Stimulated activated CD8-positive, alpha-beta memory T cell treated with anti-CD3 and anti-CD28 coated beads, Interleukin-7, amount 100 ng/mL, for 4 hours (primary cell): ENCODE measurements around the gene HOXB5.

Source experiments
- DNase-seq, 2 donors: peaks; one replicate each; pipeline ENCODE4 v3.0.0-alpha.2; 2020; ENCODE audit warnings: low read depth in 2 of 2

Gene HOXB5

DNA sequence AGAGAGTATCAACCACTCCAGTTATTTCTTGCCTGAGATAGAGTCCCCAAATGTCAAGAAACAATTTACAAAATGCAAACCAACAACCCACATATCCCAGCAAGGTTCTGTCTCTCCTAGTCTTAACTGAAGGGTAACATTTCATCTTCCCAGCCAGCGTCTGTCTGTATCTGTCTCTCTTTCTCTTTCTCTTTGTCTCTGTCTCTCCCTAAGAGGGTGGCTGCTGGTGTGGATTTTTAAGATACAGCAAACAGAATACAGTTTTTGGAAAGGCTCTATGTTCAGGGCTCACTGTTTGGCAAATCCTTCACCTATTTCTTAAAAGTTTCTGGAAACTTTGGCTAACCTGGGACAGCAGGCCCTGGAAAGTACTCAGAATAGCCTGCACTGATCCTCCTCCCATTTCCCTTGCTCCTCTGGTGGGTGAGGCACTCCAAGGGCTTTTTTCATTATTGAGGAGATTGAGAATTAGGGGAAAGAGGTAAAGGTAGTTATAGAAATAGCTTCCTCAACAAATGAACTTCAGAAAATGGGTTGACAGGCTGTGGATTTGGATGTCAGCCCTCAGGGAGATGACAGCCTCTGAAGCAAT lies 21.7 kb downstream of the HOXB5 start:
- DNase-seq: no peak

DNA sequence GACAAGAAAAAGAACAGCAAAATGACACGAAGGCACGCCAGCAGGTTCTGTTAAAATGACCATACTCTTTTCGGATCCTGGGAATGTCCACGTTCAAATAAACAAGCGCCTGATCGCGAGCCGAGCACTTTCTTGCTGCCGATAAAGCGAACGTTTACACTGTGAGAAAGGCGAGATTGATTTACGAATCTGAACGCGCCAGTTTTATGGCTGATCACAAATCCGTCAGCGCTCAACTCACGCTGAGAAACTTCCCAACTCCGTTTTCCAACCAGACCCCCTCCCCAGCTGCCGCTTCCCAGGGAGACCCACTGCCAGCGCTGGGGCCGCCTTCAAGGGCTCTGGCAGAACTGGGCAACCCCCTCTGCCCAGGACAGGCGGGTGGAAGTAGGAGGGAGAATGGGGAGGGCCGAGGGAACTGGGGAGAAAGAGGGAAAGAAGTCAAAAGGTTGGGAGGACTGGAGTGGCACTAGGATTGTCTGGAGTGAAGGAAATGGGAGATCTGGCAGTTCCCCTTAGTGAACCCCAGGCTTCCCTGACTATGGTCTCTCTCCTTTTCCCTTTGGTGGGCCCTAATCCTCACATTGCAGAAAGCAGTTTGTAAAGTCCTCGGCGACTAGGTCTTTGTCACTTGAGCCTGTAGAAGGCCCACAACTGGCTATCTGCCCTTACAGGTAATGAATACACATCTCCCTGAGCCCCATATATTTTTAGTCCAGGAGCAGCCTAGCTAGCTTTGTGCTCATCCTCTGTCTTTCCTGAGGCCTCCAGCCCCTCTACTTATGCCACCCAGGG lies 22.4 kb downstream of the HOXB5 start:
- no peak for DNase-seq

DNA sequence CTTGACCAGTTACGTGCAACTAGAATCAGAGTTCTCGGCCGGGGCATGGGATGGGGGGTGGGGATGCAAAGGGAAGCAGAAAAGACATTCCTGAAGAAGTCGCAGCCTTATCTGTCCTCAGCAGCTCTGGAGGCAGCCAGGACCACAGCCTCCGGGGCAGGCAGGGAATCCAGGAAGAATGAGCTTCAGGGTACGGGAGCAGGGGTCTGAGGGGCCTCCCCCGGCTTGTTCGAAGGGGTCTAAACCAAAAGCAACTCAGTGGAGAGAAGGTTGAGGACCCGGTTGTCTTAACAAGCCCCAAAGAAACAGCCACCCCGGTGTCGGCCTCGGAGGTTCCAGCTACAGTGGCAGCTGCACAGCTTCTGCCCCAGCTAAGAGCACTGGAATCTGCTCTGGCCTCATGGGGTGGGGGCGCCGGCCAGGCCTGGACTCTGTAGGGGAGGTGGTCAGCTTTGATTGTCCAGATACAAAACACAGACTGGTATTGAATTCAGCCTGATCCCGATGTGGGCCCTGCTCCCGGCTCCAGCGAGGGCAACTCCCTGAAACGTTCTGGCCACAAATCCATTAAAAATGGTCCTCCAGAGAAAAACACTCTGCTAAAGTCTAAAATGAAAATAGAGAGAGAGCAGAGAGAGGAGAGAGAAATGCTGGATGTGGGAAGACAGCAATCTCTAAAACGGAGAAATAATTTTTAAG lies 23.1 kb downstream of the HOXB5 start:
- DNase-seq: no peak

DNA sequence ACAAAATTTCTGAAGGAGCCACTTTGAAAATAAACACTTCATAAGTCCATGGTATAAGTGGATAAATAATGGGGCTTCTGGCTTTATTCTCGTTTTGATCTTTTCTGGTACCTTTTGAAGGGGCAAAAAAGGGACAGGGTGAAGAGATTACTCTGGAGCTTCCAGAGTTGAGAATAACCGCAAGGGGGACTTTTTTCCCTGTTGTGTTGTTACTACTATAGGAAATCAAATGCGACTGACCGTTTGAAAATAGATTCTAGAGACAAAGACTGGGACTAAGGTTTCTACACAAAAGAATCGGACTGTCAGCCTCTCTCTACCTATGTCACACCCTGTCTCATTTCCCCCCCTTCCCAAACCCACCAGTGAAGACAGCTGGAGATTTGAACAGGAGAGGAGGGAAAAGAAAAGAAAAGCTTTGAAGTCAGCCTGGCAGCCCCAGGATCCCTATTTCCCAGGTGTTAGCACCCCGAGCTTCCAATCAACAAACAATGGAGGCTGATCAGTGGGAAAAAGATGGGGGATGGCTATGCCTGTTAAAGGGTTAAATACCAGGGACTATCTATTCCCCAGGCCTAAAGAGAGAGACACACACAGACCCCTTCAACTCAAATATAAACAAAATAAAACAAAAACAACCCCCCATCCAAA lies 23.8 kb downstream of the HOXB5 start:
- no peak for DNase-seq

DNA sequence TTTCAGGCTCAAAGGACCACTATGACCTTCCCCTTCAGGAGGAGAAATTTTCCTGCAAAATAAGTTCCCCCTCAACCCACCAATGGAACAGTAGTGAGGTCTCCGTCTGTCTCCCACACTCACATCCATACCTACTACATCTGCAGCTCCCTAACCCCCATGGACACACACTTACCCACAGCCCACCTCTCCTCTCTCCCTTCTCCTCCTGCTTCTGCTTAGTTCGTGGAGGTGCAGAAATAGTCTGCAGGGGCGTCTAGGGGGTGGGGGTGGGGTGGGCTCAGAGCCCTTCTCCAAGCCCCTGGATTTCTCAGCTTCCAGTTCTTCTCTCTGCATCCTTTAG lies 24.4 kb downstream of the HOXB5 start:
- DNase-seq: no peak

DNA sequence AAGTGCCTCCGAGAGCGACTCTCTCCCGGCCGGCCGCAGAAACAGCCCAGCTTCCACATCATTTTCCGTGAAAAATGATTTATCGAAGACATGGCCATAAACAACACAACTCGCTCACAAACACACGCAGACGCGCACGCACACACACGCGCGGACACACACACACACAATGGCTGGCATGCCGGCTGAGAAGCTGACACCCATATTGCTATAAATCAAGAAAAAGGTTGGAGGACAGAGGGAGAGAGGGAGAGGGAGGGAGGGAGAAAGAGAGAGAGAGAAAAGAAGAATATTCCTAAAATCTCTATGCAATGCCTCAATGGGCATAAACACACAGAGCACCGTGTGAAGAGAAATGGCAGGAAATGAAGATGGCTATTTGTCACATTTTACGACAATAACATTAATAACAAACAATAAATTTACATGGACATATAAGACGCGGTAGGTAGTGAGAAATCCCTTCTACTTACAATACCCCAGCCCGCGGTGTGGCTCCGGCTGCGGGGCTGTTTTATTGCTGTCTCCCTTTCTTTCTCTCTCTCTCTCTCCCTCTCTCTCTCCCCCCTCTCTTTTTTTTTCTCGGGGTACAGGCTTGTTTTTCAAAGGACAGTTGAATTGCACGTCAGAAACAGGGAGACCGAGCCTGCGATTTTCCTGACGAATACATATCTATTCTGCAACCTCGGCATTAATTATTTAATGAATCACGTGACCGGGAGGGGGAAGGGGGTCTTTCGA lies 24.9 kb downstream of the HOXB5 start:
- DNase-seq: no peak

DNA sequence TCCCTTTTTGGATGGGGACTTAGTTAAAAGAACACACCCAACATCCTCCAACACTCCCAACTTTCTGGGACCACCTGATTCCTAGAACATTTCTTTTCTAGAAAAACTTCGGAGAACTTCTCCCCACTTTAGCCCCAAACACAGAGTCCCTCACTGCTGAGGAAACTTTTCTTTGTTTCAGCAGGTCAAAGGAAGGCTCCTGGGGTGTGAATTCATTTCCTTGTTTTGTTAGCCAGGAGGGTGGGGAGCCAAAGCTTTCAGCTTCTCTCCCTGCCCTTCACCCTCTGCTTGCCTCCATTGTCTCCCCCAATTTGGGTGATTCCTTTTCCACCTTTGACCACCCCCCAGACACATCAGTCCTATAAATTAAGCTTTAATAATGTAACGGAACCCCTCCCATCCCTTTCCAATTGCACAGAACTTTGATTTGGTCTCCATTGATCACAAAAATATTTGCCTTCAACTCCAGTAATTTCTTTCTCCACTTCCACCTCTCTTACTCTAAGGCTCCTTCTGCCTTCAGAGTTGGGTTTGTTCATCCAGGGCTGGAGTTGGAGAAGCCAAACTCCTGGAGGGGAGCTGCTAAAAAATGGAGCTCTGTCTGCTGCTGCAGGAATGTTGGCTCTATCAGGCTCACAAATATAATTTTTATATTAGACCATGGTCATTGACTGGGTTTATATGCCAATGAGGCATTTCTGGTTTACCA lies 25.8 kb downstream of the HOXB5 start:
- DNase-seq: no peak

DNA sequence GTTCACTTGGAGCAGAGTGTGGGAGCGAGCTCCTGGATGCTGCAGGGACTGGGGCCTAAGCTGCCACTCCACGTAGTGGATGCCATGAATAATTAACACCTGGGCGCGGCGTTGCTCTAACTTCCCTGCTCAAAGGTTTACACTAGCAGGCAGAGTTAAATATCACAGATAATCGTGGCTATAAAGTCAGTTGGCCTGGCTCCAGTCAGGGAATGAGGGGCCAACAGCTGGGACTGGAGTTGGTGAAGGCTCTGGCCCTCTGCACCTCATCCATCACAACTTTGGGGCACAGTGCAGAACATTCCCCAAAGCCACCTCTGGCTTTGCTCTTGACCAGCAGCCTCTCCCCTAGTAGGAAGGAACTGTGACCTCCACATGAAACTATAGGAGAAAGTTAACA lies 26.4 kb downstream of the HOXB5 start:
- no peak for DNase-seq

DNA sequence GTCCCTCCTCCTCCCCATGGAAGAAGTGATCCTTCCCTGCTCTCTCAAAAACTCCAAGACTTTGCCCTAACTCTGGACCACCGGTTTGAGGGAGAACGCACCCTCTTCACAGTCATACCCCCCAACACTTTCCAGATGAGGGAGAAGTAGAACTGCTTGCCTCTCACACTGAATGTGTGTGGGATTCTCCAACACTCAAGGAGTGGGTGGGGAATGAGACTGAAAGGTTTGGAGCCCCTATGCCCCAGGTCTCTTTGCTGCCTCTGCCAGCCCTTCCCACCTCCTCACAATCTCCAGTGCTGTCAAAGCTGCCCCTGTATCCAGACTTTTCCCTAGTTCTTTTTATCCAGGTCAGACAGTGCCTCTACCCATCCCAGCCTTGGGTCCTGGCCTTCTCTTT lies 26.9 kb downstream of the HOXB5 start:
- no peak for DNase-seq

DNA sequence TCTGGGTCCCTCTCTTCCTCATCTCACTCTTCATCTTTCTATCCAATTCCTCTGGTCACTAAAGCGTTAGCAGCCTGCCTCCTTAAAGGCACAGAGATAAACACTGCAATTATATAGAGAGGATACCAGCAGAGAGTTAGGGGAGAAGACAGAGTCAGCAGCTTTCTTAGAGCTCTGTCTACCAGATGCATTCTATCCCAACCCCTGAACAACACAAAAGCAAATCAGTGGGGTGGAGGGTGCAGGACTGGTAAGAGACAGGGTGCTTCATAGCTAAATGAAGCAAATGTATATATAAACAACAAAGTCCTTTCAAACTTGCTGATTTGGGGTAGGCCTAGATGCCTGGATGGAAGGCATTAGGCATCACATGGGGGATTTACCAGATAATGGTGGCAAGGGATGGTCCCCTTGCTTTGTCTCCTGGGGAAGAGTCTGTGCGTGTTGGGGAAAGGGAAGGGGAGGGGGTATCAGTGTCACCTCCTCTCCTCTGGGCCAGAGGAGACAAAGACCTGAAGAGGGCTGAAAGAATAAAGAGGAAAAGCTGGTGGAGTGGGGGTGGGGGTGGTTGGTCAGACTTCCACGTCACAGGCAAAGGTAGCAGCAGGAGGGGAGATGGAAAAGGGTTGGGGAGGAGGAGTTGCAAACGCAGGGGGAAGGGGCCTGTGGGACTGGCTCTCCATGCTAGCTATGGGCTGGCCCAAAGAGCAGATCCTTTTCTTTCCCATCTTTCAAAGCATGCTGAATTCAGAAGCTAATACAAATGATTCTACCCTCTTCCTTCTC lies 27.5 kb downstream of the HOXB5 start:
- DNase-seq: no peak

DNA sequence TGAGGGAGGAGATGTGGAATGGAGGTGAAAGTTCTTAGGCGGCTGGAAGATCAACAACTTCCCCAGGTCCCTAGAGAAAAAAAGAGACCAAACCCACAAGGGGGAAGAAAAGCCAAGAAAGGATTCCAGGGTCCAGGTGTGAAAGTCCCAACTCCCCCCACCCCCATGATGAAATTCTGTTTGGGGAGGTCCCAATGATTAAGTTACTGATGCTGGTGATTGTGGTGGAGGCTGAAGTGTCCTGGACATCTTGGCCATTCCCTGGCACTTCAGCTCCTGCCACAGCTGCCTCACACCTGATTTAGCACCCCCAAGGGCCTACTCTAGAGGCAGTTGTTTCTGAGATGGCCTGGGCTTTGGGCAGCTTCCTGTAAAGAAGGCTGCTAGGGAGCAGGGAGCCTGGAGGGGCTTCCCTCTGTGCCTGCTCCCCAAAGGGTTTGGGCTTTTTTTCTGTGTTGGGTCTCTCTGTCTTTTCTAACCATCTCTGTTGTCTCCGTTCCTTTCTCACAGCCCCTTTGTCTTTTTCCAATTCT lies 28.5 kb downstream of the HOXB5 start:
- no peak for DNase-seq

DNA sequence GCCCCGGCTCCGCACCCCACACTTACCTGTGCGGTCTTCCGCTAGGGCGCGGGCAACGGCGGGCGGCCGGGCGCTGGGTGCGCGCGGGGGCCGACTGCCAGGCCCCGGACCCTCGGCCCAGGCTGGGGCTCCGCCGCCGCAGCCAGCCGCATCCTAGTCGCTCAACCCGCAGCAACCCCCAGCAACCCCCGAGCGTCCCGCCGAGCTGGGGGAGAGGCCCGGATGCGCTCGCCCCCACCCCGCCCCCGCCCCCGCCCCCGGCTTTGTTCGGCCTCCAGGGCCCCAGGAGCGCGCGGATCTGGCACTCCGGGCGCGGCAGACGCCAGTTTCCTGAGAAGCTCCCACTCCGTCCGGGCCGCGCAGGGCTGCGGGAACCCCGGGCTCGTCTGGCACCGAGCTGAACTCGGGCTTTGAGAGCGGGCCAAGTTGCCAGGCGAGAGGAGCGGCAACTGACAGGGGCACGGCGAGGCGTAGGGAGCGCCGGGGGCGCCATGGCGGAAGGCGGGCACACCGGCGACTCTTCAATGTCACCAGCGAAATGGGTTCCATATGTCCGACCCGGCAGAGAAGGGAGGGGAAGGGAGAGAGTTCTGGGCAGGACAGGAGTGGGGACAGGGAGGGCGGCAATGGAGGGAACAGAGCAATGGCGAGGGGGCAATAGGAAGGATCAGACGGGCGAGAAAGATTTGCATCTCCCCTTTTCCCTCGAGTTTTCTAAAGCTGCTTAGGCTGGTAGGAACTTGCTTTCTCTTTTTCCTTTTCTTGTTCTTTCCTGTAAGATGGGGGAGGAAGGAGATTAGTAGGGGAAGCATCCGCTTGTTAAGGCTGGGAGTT lies 29.2 kb downstream of the HOXB5 start:
- DNase-seq: no peak

DNA sequence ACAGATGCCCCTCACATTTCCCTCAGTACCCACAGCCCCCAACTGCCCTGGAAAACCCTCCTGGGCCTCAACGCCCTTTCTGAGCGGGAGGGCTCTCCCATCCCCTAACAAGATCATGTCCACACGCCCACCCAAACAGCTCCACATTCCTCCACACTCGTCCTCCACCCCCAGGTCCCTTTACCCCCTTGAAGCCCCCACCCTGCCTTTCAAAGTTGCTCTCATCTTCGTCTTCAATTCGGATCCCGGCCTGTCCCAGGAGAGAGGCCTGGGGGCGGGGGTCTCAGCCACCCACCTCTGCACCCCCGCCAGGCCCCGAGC lies 29.8 kb downstream of the HOXB5 start:
- DNase-seq: no peak

DNA sequence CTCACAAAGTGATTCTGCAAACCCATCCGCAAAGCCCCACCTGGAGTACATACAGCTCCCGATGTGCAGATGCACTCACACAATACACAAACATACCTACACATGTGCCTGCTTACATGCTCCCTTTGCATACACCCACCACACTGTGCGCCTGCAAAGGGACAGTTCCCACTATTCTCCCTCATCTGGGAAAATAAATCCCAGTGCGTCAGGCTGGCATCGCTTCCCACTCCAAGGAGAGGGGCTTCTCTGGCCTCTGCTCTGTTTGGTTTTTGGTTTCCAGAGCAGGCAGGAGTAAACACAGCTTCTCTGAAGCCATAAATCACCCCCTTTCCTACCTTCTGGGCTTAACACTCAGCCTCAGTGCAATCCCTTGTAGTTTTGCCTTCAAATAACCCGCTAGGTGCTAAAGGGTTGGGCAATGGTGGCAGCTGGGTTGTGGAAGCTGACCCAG lies 30.2 kb downstream of the HOXB5 start:
- DNase-seq: no peak

DNA sequence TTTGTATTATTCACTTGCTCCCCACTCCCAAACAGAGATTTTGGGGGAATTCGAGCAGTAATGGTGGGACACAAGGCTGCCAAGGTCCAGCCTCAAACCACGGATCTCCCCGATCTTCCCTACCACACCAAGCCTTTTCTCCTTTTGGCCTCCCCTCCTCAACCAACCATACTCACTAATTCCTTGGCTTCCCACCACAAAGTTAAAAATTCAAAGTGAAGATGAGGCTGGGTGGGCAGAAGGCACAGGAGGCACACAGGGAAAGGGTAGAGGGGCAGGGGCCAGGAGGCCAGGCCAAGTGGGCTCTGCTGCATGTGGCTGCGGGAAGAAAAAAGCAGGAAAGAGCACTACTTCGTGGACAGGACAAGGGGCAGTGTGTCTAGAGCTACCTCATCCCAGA lies 30.6 kb downstream of the HOXB5 start:
- no peak for DNase-seq

DNA sequence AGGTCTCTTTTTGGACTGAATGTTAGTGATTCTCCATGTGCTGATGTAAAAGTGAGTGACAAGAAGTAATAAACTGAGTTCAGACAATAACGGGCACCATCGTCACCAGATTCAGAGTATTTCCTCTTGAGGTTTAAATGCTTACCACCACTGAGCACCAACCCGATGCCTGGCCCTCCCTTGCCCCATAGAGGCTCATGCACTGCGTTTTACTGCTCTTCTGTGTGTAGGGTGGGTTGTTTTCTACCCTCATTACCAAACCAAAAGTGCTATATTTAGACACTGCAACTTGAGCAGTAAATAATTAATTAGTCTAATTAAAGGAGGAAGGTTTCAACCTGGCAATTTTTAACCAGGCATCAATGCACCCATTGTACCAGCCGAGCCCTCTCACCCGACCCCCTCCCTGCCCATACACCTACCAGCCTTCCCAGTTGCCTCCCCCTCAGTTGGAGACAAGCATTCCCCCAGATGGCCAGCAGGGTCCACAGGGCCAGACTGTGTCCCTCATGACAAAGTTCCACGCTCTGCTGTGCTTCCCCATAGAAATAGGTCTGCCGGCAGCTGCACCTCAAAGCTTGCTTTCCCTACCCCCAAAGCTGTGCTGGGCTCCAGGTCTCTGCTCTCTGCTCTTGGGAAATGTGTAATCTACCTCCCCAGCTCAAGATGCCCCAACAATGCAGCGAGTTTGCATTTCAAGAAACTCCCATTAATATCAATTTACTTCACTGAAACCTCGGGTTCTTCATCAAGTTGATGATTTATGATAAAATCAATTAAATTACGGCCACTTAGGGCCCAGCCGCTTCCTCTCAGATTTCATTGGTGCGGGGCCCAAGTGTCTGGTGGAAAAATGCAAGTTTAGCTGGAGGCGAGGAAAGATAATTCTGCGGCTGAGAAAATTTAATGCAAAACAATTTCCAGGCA lies 31.4 kb downstream of the HOXB5 start:
- DNase-seq: no peak

DNA sequence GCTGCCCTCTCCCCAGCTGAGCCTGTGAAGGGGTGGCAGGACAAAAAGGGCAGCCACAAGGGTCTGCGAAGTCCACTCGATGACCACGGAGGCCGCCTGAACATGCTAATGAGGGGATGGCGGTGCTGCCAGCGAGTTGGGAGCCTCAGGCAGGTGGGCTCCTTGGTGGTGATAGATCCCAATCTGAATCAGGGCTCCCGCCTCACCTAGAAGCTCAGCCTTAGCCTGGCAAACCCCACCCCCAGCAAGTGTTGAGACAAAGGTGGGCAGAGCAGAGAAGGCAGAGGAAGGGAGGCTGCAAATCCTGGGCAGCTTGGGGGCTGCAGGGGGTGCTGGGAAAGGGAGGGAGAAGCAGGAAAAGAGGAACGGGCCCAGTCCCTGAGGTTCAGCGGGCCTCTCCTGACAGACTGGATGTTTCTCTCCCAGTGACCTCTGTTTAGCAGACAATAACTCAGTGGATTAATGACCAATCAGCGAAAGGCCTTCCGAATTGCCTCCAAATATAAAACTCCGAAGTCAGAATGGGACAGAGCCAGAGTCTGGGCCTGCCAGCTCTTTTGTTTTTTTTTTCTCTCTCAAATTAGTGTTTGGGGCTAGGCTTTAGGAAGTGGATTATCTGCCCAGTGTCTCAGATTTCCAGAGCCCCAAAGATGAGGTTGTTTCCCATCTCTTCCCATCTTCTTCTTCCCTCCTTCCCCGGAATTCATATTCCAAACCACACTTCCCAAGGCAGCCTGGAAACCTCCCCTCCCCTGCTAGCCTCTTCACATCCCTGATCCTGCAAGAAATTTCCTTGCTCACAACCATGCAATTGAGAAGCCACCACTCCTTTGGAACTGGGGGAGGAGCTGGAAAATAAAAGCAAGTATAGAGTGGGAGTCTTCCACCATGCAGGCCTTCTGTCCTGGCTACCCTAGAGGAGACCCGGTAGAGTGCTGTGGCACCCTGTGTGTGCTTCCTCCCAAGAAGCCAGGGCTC lies 33.5 kb downstream of the HOXB5 start:
- DNase-seq: no peak
